Stimulated activated CD4-positive, alpha-beta T cell treated with anti-CD3 and anti-CD28 coated beads, Interleukin-4, amount 100 ng/mL, for 48 hours (primary cell): ENCODE measurements around the gene AFF2.

Source experiments
- DNase-seq, 2 donors: peaks; one replicate each; pipeline ENCODE4 v3.0.0-alpha.2; 2020; ENCODE audit warnings: low read depth in 2 of 2

Gene AFF2

GRCh38 chrX:149004936-149005335, 504.5 kb downstream of the AFF2 start:
- no peak for DNase-seq

- no peak for DNase-seq
These were observed 505.8 kb downstream of the AFF2 start for GRCh38 chrX:149006235-149006634.

GRCh38 chrX:149007423-149007822, 507.0 kb downstream of the AFF2 start:
- no peak for DNase-seq

GRCh38 chrX:149010013-149010852, 509.8 kb downstream of the AFF2 start:
- no peak for DNase-seq

GRCh38 chrX:149010853-149011224, 510.4 kb downstream of the AFF2 start:
- DNase-seq: no peak

GRCh38 chrX:149013081-149013480, 512.7 kb downstream of the AFF2 start:
- no peak for DNase-seq

GRCh38 chrX:149021159-149021558, 520.7 kb downstream of the AFF2 start:
- no peak for DNase-seq

GRCh38 chrX:149022485-149022884, 522.1 kb downstream of the AFF2 start:
- no peak for DNase-seq

- no peak for DNase-seq
These were observed 532.0 kb downstream of the AFF2 start for GRCh38 chrX:149032449-149032848.

GRCh38 chrX:149036086-149036485, 535.7 kb downstream of the AFF2 start:
- DNase-seq: no peak

- no peak for DNase-seq
These were observed 537.0 kb downstream of the AFF2 start for GRCh38 chrX:149037281-149037870.

GRCh38 chrX:149039057-149039456, 538.6 kb downstream of the AFF2 start:
- DNase-seq: no peak

GRCh38 chrX:149040873-149041535, 540.6 kb downstream of the AFF2 start:
- DNase-seq: no peak

GRCh38 chrX:149043401-149043800, 543.0 kb downstream of the AFF2 start:
- DNase-seq: no peak

- DNase-seq: no peak
These were observed 544.1 kb downstream of the AFF2 start for GRCh38 chrX:149044471-149044870.

GRCh38 chrX:149045645-149046210, 545.3 kb downstream of the AFF2 start:
- DNase-seq: no peak
